GM21447 (cell line): ENCODE results near the gene FKBP1B.
"Not testable (repeated sequence)": the region's sequence is repeated elsewhere in the genome, so short reads cannot be mapped to it uniquely, and the experiment has no call there.

Experiments used
- ATAC-seq: cut with Tn5 transposase; IDR thresholded peaks from one replicate; pipeline ENCODE4 v1.9.1; 2021; ENCODE audit not compliant: unreplicated experiment

FKBP1B gene

DNA sequence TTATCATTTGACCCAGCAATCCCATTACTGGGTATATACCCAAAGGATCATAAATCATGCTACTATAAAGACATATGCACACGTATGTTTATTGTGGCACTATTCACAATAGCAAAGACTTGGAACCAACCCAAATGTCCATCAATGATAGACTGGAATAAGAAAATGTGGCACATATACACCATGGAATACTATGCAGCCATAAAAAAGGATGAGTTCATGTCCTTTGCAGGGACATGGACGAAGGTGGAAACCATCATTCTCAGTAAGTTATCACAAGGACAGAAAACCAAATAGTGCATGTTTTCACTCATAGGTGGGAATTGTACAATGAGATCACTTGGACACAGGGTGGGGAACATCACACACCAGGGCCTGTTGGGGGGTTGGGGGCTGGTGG lies 51.2 kb downstream of the FKBP1B start:
- ATAC-seq, result not testable (repeated sequence)

DNA sequence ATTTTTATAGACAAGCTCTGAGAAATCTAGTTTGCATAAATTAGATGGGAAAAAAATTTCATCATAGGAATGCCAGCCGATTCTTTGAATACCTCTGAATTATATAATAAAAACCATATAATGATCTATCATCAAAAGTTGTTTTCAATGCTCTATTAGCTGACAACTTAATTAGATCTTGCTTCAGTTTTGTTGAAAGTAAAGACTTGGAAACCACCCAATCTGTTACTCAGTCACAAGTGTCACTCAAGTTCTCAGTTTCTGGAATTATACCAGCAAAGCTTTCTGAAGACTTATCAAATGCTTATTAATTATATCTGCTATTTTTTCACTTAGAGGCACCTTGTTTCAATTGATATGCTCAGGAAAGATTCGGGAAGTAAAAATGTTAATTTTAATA lies 52.5 kb downstream of the FKBP1B start:
- no peak for ATAC-seq

DNA sequence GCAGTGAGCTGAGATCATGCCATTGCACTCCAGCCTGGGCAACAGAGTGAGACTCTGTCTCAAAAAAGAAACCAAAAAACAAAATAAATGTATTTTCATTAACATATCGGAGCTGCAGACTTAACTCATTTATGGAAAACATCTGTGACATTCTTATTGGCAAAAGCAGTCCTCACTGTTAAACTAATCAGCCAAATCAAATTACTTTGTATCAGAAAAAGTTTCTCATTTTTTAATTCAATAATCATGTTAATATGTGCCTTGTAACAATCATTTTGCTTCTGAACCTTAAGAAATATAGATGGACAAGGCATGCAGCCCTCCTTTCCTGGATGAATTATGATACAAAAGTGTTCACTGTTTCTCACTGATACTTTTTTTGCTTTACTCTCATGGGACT lies 53.1 kb downstream of the FKBP1B start:
- no peak for ATAC-seq

DNA sequence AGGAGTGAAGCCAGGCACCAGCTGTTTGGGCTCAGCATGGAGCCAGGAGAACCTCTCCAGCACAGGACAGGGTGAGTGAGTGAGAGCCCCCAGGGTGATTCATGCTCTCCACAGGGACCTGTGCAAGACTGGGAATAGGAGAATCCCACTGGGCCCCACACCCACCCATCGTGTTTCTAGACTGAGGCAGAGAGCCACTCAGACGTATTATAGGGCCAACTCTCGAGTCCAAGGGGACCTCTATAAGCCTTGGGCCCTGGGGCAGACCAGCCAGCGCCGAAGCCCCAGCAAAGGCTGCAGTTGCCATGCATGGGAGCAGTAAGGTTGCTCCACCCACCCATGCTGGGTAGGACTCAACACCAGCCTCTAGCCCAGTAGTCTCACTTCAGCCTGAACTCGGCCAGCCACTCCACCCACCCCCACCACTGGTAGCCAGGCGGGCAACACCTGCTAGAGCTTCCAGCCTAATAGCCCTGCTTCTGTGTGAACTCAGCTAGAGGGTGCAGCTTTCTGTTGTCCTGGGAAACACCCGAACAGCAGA lies 54.6 kb downstream of the FKBP1B start:
- no peak for ATAC-seq

DNA sequence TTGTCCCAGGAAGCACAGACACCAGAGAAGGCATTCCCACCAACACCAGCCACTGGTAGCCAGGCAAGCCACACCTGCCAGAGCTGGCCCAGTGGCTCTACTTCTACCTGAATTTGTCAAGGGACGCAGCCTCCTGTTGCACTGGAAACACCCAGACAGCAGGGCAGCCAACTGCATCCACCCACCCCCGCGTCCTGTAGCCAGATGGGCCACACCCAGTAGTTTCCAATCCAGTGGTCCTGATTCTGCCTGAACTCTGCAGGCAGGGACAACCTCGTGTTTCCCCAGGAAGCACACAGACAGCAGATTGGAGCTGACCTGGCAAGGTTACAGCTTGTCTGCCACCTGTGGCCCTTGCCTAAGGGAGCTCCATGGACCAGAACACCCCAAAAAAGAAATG lies 55.4 kb downstream of the FKBP1B start:
- ATAC-seq, result no peak

DNA sequence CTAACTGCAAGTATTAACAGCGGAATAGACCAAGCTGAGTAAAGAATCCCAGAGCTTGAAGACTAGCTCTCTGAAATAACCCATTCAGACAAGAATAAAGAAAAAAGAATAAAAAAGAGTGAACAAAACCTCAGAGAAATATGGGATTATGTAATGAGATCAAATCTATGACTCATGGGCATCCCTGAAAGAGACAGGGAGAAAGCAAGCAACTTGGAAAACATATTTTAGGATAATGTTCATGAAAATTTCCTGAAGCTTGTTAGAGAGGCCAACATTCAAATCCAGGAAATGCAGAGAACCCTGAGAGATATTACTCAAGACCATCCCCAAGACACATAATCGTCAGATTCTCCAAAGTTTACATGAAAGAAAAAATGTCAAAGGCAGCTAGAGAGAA lies 56.3 kb downstream of the FKBP1B start:
- no peak for ATAC-seq

DNA sequence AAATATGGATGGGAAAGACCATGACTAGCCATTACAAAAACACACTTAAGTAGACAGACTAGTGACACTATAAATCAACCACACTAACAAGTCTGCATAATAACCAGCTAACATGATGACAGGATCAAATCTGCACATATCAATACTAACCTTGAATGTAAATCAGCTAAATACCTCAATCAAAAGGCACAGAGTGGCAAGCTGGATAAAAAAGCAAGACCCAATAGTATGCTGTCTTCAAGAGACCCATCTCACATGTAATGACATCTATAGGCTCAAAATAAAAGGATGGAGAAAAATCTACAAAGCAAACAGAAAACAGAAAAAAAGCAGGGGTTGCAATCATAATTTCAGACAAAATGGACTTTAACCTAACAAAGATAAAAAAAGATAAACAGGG lies 57.2 kb downstream of the FKBP1B start:
- ATAC-seq, result no peak

DNA sequence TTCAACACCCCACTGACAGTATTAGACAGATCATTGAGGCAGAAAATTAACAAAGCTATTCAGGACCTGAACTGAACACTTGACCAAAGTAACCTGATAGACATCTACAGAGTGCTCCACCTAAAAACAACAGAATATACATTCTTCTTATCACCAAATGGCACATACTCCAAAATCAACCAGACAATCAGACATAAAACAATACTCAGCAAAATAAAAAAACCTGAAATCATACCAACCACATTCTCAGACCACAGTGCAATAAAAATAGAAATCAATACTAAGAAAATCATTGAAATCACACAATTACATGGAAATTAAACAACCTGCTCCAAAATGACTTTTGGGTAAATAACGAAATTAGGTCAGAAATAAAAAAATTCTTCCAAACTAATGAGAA lies 57.8 kb downstream of the FKBP1B start:
- no peak for ATAC-seq

DNA sequence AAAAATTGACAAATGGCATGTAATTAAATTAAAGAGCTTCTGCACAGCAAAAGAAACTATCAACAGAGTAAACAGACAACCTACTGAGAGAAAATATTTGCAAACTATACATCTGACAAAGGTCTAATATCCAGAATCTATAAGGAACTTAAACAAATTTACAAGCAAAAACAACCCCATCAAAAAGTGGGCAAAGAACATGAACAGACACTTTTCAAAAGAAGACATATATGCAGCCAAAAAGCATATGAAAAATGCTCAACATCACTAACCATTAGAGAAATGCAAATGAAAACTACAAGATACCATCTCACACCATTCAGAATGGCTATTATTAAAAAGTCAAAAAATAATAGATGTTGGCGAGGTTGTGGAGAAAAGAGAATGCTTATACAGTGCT lies 59.9 kb downstream of the FKBP1B start:
- not testable (repeated sequence) for ATAC-seq

DNA sequence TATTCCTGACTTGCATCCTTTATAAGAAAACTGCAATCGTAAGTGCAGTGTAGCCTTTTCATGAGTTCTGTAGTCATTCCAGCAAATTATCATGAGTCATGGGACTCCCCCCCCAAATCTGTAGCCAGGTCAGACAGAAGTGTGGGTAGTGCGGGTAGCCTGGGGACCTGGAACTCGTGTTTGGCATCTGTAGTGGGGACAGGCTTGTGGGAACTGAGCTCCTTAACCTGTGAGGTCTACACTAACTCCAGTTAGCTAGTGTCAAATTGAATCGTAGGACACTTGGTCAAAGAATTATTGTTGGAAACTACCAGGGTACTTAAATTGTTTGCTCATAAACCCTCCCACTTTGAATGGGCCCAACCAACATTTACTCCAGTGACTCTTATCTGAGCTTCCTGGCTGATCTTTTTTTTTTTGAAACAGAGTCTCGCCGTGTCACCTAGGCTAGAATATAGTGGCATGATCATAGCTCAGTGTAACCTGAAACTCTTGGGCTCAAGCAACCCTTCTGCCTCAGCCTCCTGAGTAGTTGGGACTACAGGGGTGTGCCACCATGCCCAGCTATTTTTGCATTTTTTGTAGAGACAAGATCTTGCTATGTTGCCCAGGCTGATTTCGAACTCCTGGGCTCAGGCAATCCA lies 61.2 kb downstream of the FKBP1B start:
- no peak for ATAC-seq

DNA sequence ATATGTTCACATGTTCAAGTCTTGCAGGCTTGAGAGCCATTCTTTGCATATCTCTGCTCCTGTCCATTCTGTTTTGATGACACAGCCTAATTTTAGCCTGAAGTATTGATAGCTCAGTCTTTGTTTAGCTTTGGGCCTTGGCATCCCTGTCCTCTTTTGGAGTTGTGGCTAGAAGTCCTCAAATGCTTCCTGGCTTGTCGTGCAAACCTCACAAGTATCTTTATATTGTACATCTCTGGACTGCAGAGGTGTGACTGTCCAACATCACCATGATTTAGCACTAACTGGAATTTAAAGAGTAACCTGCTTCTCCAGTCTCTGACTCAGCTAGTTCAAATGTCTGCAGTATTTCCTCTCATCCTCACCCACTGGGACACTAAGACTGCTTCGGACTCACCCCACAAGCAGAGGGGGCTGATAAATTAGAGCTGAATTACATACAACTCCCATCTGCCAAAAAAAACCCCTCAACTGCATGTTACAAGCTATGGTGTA lies 61.9 kb downstream of the FKBP1B start:
- ATAC-seq, result no peak
